Measurements from ENCODE around the gene MSH3.

Gene MSH3

GRCh38 chr5:80704221-80704620, 49.8 kb downstream of the MSH3 start:
- Mint-ChIP-seq H3K4me1 (ENCODE audit: low read depth) (no peaks in the 10 kb centered on the region), H3K4me3 (no peak overlapping the region), H3K9me3 (no peaks in the 10 kb centered on the region), H3K36me3 (ENCODE audit: low read depth) (peaks cover 42% of the 10 kb centered on the region), H3K27me3 (no peaks in the 10 kb centered on the region), H3K27ac (no peak overlapping the region)
- intact Hi-C loops (cut with micrococcal nuclease) = no loop called here

GRCh38 chr5:80705216-80705769, 50.8 kb downstream of the MSH3 start:
- Mint-ChIP-seq H3K4me3 (no peak overlapping the region), H3K4me1 (ENCODE audit: low read depth) (no peaks in the 10 kb centered on the region), H3K27me3 (no peaks in the 10 kb centered on the region), H3K27ac (no peak overlapping the region), H3K36me3 (ENCODE audit: low read depth) (peaks cover 49% of the 10 kb centered on the region), H3K9me3 (no peaks in the 10 kb centered on the region)
- intact Hi-C loops (cut with micrococcal nuclease) = no loop called here

GRCh38 chr5:80705801-80706200, 51.3 kb downstream of the MSH3 start:
- Mint-ChIP-seq H3K4me3 (no peak overlapping the region), H3K4me1 (ENCODE audit: low read depth) (no peaks in the 10 kb centered on the region), H3K36me3 (ENCODE audit: low read depth) (peaks cover 49% of the 10 kb centered on the region), H3K27ac (no peak overlapping the region), H3K27me3 (no peaks in the 10 kb centered on the region), H3K9me3 (no peaks in the 10 kb centered on the region)
- intact Hi-C loops (cut with micrococcal nuclease) = no loop called here

- H3K9me3 Mint-ChIP-seq = no peaks in the 10 kb centered on the region
- no peak overlapping the region for H3K27ac Mint-ChIP-seq
- H3K36me3 Mint-ChIP-seq (ENCODE audit: low read depth) = peaks cover 48% of the 10 kb centered on the region
- no peak overlapping the region for H3K4me3 Mint-ChIP-seq
- intact Hi-C loops (cut with micrococcal nuclease) = no loop called here
- H3K4me1 Mint-ChIP-seq (ENCODE audit: low read depth) = no peaks in the 10 kb centered on the region
- no peaks in the 10 kb centered on the region for H3K27me3 Mint-ChIP-seq
These were observed 52.5 kb downstream of the MSH3 start for GRCh38 chr5:80706835-80707447.

GRCh38 chr5:80707645-80708044, 53.2 kb downstream of the MSH3 start:
- Mint-ChIP-seq H3K4me3 (no peak overlapping the region), H3K27ac (no peak overlapping the region), H3K27me3 (no peaks in the 10 kb centered on the region), H3K4me1 (ENCODE audit: low read depth) (no peaks in the 10 kb centered on the region), H3K9me3 (no peaks in the 10 kb centered on the region), H3K36me3 (ENCODE audit: low read depth) (peaks cover 49% of the 10 kb centered on the region)
- intact Hi-C loops (cut with micrococcal nuclease) = no loop called here

- intact Hi-C loops (cut with micrococcal nuclease) = no loop called here
- Mint-ChIP-seq H3K27ac (peak overlapping the region; percentile 43), H3K9me3 (no peaks in the 10 kb centered on the region), H3K4me3 (no peak overlapping the region), H3K27me3 (no peaks in the 10 kb centered on the region), H3K4me1 (ENCODE audit: low read depth) (no peaks in the 10 kb centered on the region), H3K36me3 (ENCODE audit: low read depth) (peaks cover 54% of the 10 kb centered on the region)
These were observed 56.8 kb downstream of the MSH3 start for GRCh38 chr5:80711216-80711615.

- no peaks in the 10 kb centered on the region for H3K27me3 Mint-ChIP-seq
- peaks cover 61% of the 10 kb centered on the region for H3K36me3 Mint-ChIP-seq (ENCODE audit: low read depth)
- H3K27ac Mint-ChIP-seq = peak overlapping the region; percentile 43
- H3K4me3 Mint-ChIP-seq = no peak overlapping the region
- no peaks in the 10 kb centered on the region for H3K4me1 Mint-ChIP-seq (ENCODE audit: low read depth)
- H3K9me3 Mint-ChIP-seq = no peaks in the 10 kb centered on the region
- intact Hi-C loops (cut with micrococcal nuclease) = no loop called here
These were observed 57.5 kb downstream of the MSH3 start for GRCh38 chr5:80711938-80712337.

GRCh38 chr5:80712919-80713318, 58.5 kb downstream of the MSH3 start:
- Mint-ChIP-seq H3K27me3 (no peaks in the 10 kb centered on the region), H3K27ac (no peak overlapping the region), H3K4me3 (no peak overlapping the region), H3K4me1 (ENCODE audit: low read depth) (no peaks in the 10 kb centered on the region), H3K36me3 (ENCODE audit: low read depth) (peaks cover 62% of the 10 kb centered on the region), H3K9me3 (no peaks in the 10 kb centered on the region)
- intact Hi-C loops (cut with micrococcal nuclease) = no loop called here

GRCh38 chr5:80713631-80714030, 59.2 kb downstream of the MSH3 start:
- no peaks in the 10 kb centered on the region for H3K4me1 Mint-ChIP-seq (ENCODE audit: low read depth)
- peaks cover 66% of the 10 kb centered on the region for H3K36me3 Mint-ChIP-seq (ENCODE audit: low read depth)
- H3K27ac Mint-ChIP-seq = no peak overlapping the region
- H3K9me3 Mint-ChIP-seq = no peaks in the 10 kb centered on the region
- H3K4me3 Mint-ChIP-seq = no peak overlapping the region
- no peaks in the 10 kb centered on the region for H3K27me3 Mint-ChIP-seq
- intact Hi-C loops (cut with micrococcal nuclease) = no loop called here

- intact Hi-C loops (cut with micrococcal nuclease) = no loop called here
- Mint-ChIP-seq H3K36me3 (ENCODE audit: low read depth) (peaks cover 66% of the 10 kb centered on the region), H3K4me1 (ENCODE audit: low read depth) (no peaks in the 10 kb centered on the region), H3K27me3 (no peaks in the 10 kb centered on the region), H3K4me3 (no peak overlapping the region), H3K27ac (no peak overlapping the region), H3K9me3 (peaks cover 6% of the 10 kb centered on the region)
These were observed 60.3 kb downstream of the MSH3 start for GRCh38 chr5:80714570-80715298.

- intact Hi-C loops (cut with micrococcal nuclease) = no loop called here
- Mint-ChIP-seq H3K36me3 (ENCODE audit: low read depth) (peaks cover 74% of the 10 kb centered on the region), H3K4me1 (ENCODE audit: low read depth) (no peaks in the 10 kb centered on the region), H3K9me3 (peaks cover 16% of the 10 kb centered on the region), H3K4me3 (no peak overlapping the region), H3K27me3 (no peaks in the 10 kb centered on the region), H3K27ac (no peak overlapping the region)
These were observed 61.4 kb downstream of the MSH3 start for GRCh38 chr5:80715887-80716286.

- Mint-ChIP-seq H3K4me3 (no peak overlapping the region), H3K4me1 (ENCODE audit: low read depth) (no peaks in the 10 kb centered on the region), H3K36me3 (ENCODE audit: low read depth) (peaks cover 52% of the 10 kb centered on the region), H3K27ac (no peak overlapping the region), H3K9me3 (peaks cover 16% of the 10 kb centered on the region), H3K27me3 (no peaks in the 10 kb centered on the region)
- intact Hi-C loops (cut with micrococcal nuclease) = no loop called here
These were observed 65.7 kb downstream of the MSH3 start for GRCh38 chr5:80720181-80720580.

- Mint-ChIP-seq H3K36me3 (ENCODE audit: low read depth) (peaks cover 55% of the 10 kb centered on the region), H3K4me1 (ENCODE audit: low read depth) (no peaks in the 10 kb centered on the region), H3K4me3 (no peak overlapping the region), H3K9me3 (peaks cover 16% of the 10 kb centered on the region), H3K27ac (no peak overlapping the region), H3K27me3 (no peaks in the 10 kb centered on the region)
- intact Hi-C loops (cut with micrococcal nuclease) = no loop called here
These were observed 68.5 kb downstream of the MSH3 start for GRCh38 chr5:80722916-80723315.

- Mint-ChIP-seq H3K36me3 (ENCODE audit: low read depth) (peaks cover 46% of the 10 kb centered on the region), H3K9me3 (peaks cover 3% of the 10 kb centered on the region), H3K27ac (no peak overlapping the region), H3K4me1 (ENCODE audit: low read depth) (no peaks in the 10 kb centered on the region), H3K4me3 (no peak overlapping the region), H3K27me3 (no peaks in the 10 kb centered on the region)
- intact Hi-C loops (cut with micrococcal nuclease) = no loop called here
These were observed 71.0 kb downstream of the MSH3 start for GRCh38 chr5:80725446-80725845.

Data from dendritic cell treated with granulocyte-macrophage colony-stimulating factor and Interleukin-4, amounts not matched to agents 40 ng/mL and 50 ng/mL, for 4 days (primary cell).